KMS-11 (cell line): ENCODE results near the gene PFN1.

ENCODE experiments used
- H2AFZ ChIP-seq: fragments of 200-600 bp; sonication (generic); 2 replicates; pipeline ENCODE4 v1.6.1; 2016; ENCODE audit warnings: antibody characterized with exemption, mixed run types, low read depth
- H3K27ac ChIP-seq: fragments of 200-600 bp; sonication (generic); 2 replicates; pipeline ENCODE4 v1.6.1; 2016; ENCODE audit warnings: mild to moderate bottlenecking, mixed run types
- H3K27me3 ChIP-seq: fragments of 200-600 bp; sonication (generic); 2 replicates; pipeline ENCODE4 v1.6.1; 2017; ENCODE audit warnings: mild to moderate bottlenecking, low read depth, mixed run types, moderate library complexity; ENCODE audit not compliant: insufficient read depth
- H3K36me3 ChIP-seq: fragments of 200-600 bp; sonication (generic); 2 replicates; pipeline ENCODE4 v1.6.1; 2017; ENCODE audit warnings: mild to moderate bottlenecking, mixed run types; ENCODE audit not compliant: insufficient read depth
- H3K4me1 ChIP-seq: fragments of 200-600 bp; sonication (generic); 2 replicates; pipeline ENCODE4 v1.6.1; 2016; ENCODE audit warnings: mild to moderate bottlenecking, low read depth, mixed run types; ENCODE audit not compliant: poor library complexity, severe bottlenecking
- H3K4me2 ChIP-seq: fragments of 200-600 bp; sonication (generic); 2 replicates; pipeline ENCODE4 v1.7.0; 2016; ENCODE audit warnings: mild to moderate bottlenecking, mixed run types
- H3K4me3 ChIP-seq: fragments of 200-600 bp; sonication (generic); IDR thresholded peaks from 2 replicates; pipeline ENCODE4 v1.6.1; 2017; ENCODE audit warnings: low read depth, low read length, mixed read lengths; ENCODE audit not compliant: insufficient read depth
- H3K79me2 ChIP-seq: fragments of 200-600 bp; sonication (generic); 2 replicates; pipeline ENCODE4 v1.6.1; 2016; ENCODE audit warnings: low read depth, mixed run types; ENCODE audit not compliant: insufficient read depth
- H3K9ac ChIP-seq: fragments of 200-600 bp; sonication (generic); 2 replicates; pipeline ENCODE4 v1.6.1; 2016; ENCODE audit warnings: mild to moderate bottlenecking, mixed run types
- H4K20me1 ChIP-seq: fragments of 200-600 bp; sonication (generic); 2 replicates; pipeline ENCODE4 v1.6.1; 2016; ENCODE audit warnings: mild to moderate bottlenecking, mixed run types; ENCODE audit not compliant: insufficient read depth
- CTCF ChIP-seq: fragments of 200-600 bp; sonication (generic); conservative IDR thresholded peaks from 2 replicates; pipeline ENCODE4 v1.6.1; 2017; ENCODE audit warnings: low read depth, mild to moderate bottlenecking, antibody characterized with exemption, low read length, moderate library complexity, mixed read lengths

PFN1 gene

GRCh38 chr17:4941319-4941610 is 7.1 kb downstream of the PFN1 start:
- H3K79me2 ChIP-seq, result no peaks in the 10 kb centered on the region; the same call in 1 of the 2 replicates
- peak overlapping the region; percentile 60; the same call in 1 of the 2 replicates for H3K27ac ChIP-seq
- peak overlapping the region; percentile 73; the same call in 1 of the 2 replicates for H3K9ac ChIP-seq
- H3K4me2 ChIP-seq, result peak overlapping the region; percentile 45; the same call in 1 of the 2 replicates
- TF ChIP-seq CTCF, result no peak
- H3K36me3 ChIP-seq, result no peaks in the 10 kb centered on the region
- H3K4me3 ChIP-seq, result no peak overlapping the region
- no peaks in the 10 kb centered on the region for H3K27me3 ChIP-seq
- H2AFZ ChIP-seq, result no peak overlapping the region
- H3K4me1 ChIP-seq, result no peaks in the 10 kb centered on the region
- no peaks in the 10 kb centered on the region for H4K20me1 ChIP-seq

- H3K79me2 ChIP-seq, result no peaks in the 10 kb centered on the region
- no peaks in the 10 kb centered on the region for H3K4me1 ChIP-seq
- no peak for TF ChIP-seq CTCF
- peak overlapping the region; percentile 73; the same call in 1 of the 2 replicates for H3K9ac ChIP-seq
- peak overlapping the region; percentile 60 for H3K27ac ChIP-seq
- H3K36me3 ChIP-seq, result no peaks in the 10 kb centered on the region
- no peak overlapping the region for H2AFZ ChIP-seq
- H4K20me1 ChIP-seq, result no peaks in the 10 kb centered on the region
- H3K27me3 ChIP-seq, result no peaks in the 10 kb centered on the region
- H3K4me2 ChIP-seq, result peak overlapping the region; percentile 45; the same call in 1 of the 2 replicates
- H3K4me3 ChIP-seq, result no peak overlapping the region
These were observed 7.6 kb downstream of the PFN1 start for GRCh38 chr17:4940555-4941318.

GRCh38 chr17:4939796-4940554 is 8.4 kb downstream of the PFN1 start, which contains the start of the genes RNF167 and SLC25A11:
Gene RNF167 (plus strand): TSS chr17:4940268. CDS start chr17:4940910, 642 bp downstream.
Gene SLC25A11 (minus strand): TSS chr17:4940046. CDS start chr17:4939910, 136 bp downstream.
- Histone ChIP-seq H2AFZ (no peak within 1 kb of the TSS; the same call in 1 of the 2 replicates), H3K79me2 (no peaks in the 10 kb centered on the region), H3K27me3 (no peaks in the 10 kb centered on the region), H3K4me2 (peak within 1 kb of the TSS; percentile 45; the same call in 1 of the 2 replicates), H3K4me1 (no peaks in the 10 kb centered on the region), H3K9ac (peak within 1 kb of the TSS; percentile 73; the same call in 1 of the 2 replicates), H3K27ac (peak within 1 kb of the TSS; percentile 60), H4K20me1 (no peaks in the 10 kb centered on the region), H3K4me3 (no peak within 1 kb of the TSS), H3K36me3 (no peaks in the 10 kb centered on the region)
- TF ChIP-seq CTCF, result no peak

GRCh38 chr17:4939546-4939795 is 8.9 kb downstream of the PFN1 start:
- Histone ChIP-seq H2AFZ (no peak overlapping the region; the same call in 1 of the 2 replicates), H3K27ac (peak overlapping the region; percentile 60; the same call in 1 of the 2 replicates), H3K36me3 (no peaks in the 10 kb centered on the region), H4K20me1 (no peaks in the 10 kb centered on the region), H3K4me3 (no peak overlapping the region), H3K4me1 (no peaks in the 10 kb centered on the region), H3K4me2 (no peak overlapping the region), H3K79me2 (no peaks in the 10 kb centered on the region), H3K27me3 (no peaks in the 10 kb centered on the region), H3K9ac (peak overlapping the region; percentile 47; the same call in 1 of the 2 replicates)
- TF ChIP-seq CTCF, result no peak
